Activated T-cell treated with anti-CD3 and anti-CD28 coated beads, Interleukin-2, amount 50 U/mL, for 72 hours (primary cell): ENCODE measurements around the gene FGFR3. TPM values are rescaled to one million over a fixed set of nuclear protein-coding genes. Genes with fewer than 3 reads are reported as not detected.
"Not testable (repeated sequence)": the region's sequence is repeated elsewhere in the genome, so short reads cannot be mapped to it uniquely, and the experiment has no call there.

Experiments used
- ATAC-seq, 2 donors: fragments of 150-1000 bp; cut with Tn5 transposase; replicated peaks in 1 of 2; 2 replicates each; pipeline ENCODE4 v1.10.0; 2021; ENCODE audit warnings: moderate library complexity in 2 of 2, mild to moderate bottlenecking in 1 of 2
- DNase-seq, 2 donors: peaks; one replicate each; pipeline ENCODE4 v3.0.0; 2021 to 2022; ENCODE audit warnings: mixed read lengths in 1 of 2
- H3K27ac Mint-ChIP-seq: one replicate; pipeline ENCODE4 v1.8.0; 2022; ENCODE audit warnings: mild to moderate bottlenecking, moderate library complexity, mixed read lengths
- H3K27me3 Mint-ChIP-seq: one replicate; pipeline ENCODE4 v1.8.0; 2022; ENCODE audit warnings: low read depth, mixed read lengths
- H3K36me3 Mint-ChIP-seq, 2 donors: one replicate each; pipeline ENCODE4 v1.8.0; 2022; ENCODE audit warnings: mixed read lengths in 2 of 2, mild to moderate bottlenecking in 1 of 2; ENCODE audit not compliant: insufficient read depth in 2 of 2
- H3K4me1 Mint-ChIP-seq: one replicate; pipeline ENCODE4 v1.8.0; 2022; ENCODE audit warnings: low read depth, mixed read lengths
- H3K4me3 Mint-ChIP-seq, 2 donors: one replicate each; pipeline ENCODE4 v1.8.0; 2022; ENCODE audit warnings: mild to moderate bottlenecking in 2 of 2, mixed read lengths in 2 of 2, moderate library complexity in 2 of 2
- H3K9me3 Mint-ChIP-seq, 2 donors: one replicate each; pipeline ENCODE4 v1.8.0; 2022; ENCODE audit warnings: mixed read lengths in 2 of 2
- total RNA-seq, 2 donors: library from RNA; stranded (reverse); gene quantifications; one replicate each; pipeline ENCODE4 v1.2.3, GENCODE V29; 2022

FGFR3 gene
- total RNA-seq, 2 donors from 2014 or later, result 0.36 TPM; not detected in 1

- Mint-ChIP-seq H3K36me3 (peaks cover 3 to 19% of the 10 kb centered on the region in 2 donors), H3K27ac (peak overlapping the region; percentile 69), H3K27me3 (no peaks in the 10 kb centered on the region), H3K4me1 (peaks cover 10% of the 10 kb centered on the region), H3K4me3 (no peak overlapping the region), H3K9me3 (no peaks in the 10 kb centered on the region)
- DNase-seq (no peak), ATAC-seq (no peak)
Measured at GRCh38 chr4:1834047-1834775, 41.1 kb downstream of the FGFR3 start.

- DNase-seq, H3K27me3 Mint-ChIP-seq, H3K9me3 Mint-ChIP-seq, H3K27ac Mint-ChIP-seq, H3K4me3 Mint-ChIP-seq, ATAC-seq, H3K4me1 Mint-ChIP-seq: not testable (repeated sequence)
- peaks cover 0 to 12% of the 10 kb centered on the region in 2 donors for H3K36me3 Mint-ChIP-seq
Measured at GRCh38 chr4:1835836-1836235, 42.7 kb downstream of the FGFR3 start.

GRCh38 chr4:1836650-1837049, 43.6 kb downstream of the FGFR3 start:
- H3K27ac Mint-ChIP-seq, result no peak overlapping the region
- ATAC-seq, result no peak
- no peak for DNase-seq
- H3K36me3 Mint-ChIP-seq, result peaks cover 0 to 14% of the 10 kb centered on the region in 2 donors
- no peak overlapping the region for H3K4me3 Mint-ChIP-seq
- H3K9me3 Mint-ChIP-seq, result no peaks in the 10 kb centered on the region
- peaks cover 5% of the 10 kb centered on the region for H3K4me1 Mint-ChIP-seq
- H3K27me3 Mint-ChIP-seq, result no peaks in the 10 kb centered on the region

GRCh38 chr4:1837069-1837468, 44.0 kb downstream of the FGFR3 start:
- Mint-ChIP-seq H3K9me3 (no peaks in the 10 kb centered on the region), H3K4me3 (no peak overlapping the region), H3K27ac (no peak overlapping the region), H3K27me3 (no peaks in the 10 kb centered on the region), H3K4me1 (peaks cover 5% of the 10 kb centered on the region), H3K36me3 (peaks cover 0 to 11% of the 10 kb centered on the region in 2 donors)
- DNase-seq (no peak), ATAC-seq (no peak)

GRCh38 chr4:1839282-1839681, 46.2 kb downstream of the FGFR3 start:
- Mint-ChIP-seq H3K36me3 (peaks cover 0 to 15% of the 10 kb centered on the region in 2 donors), H3K27me3 (no peaks in the 10 kb centered on the region), H3K4me1 (peaks cover 1% of the 10 kb centered on the region), H3K4me3 (no peak overlapping the region), H3K27ac (no peak overlapping the region), H3K9me3 (no peaks in the 10 kb centered on the region)
- ATAC-seq (no peak), DNase-seq (no peak)

GRCh38 chr4:1841201-1841886, 48.3 kb downstream of the FGFR3 start:
- DNase-seq (no peak), ATAC-seq (no peak)
- Mint-ChIP-seq H3K27ac (no peak overlapping the region), H3K27me3 (no peaks in the 10 kb centered on the region), H3K4me1 (no peaks in the 10 kb centered on the region), H3K9me3 (no peaks in the 10 kb centered on the region), H3K4me3 (no peak overlapping the region), H3K36me3 (peaks cover 0 to 15% of the 10 kb centered on the region in 2 donors)

GRCh38 chr4:1841887-1842210, 48.8 kb downstream of the FGFR3 start:
- H3K27me3 Mint-ChIP-seq, result no peaks in the 10 kb centered on the region
- ATAC-seq, result no peak

GRCh38 chr4:1842339-1842895, 49.3 kb downstream of the FGFR3 start:
- DNase-seq (no peak), ATAC-seq (no peak)
- H3K27me3 Mint-ChIP-seq, result no peaks in the 10 kb centered on the region
- no peak overlapping the region for H3K27ac Mint-ChIP-seq
- H3K36me3 Mint-ChIP-seq, result peaks cover 1 to 22% of the 10 kb centered on the region in 2 donors
- no peaks in the 10 kb centered on the region for H3K9me3 Mint-ChIP-seq
- H3K4me3 Mint-ChIP-seq, result no peak overlapping the region
- no peaks in the 10 kb centered on the region for H3K4me1 Mint-ChIP-seq

More at GRCh38 chr4:1841887-1842210, 48.8 kb downstream of the FGFR3 start:
- H3K4me1 Mint-ChIP-seq, result no peaks in the 10 kb centered on the region
- DNase-seq, result no peak
- no peak overlapping the region for H3K27ac Mint-ChIP-seq
- H3K4me3 Mint-ChIP-seq, result no peak overlapping the region
- no peaks in the 10 kb centered on the region for H3K9me3 Mint-ChIP-seq
- peaks cover 0 to 17% of the 10 kb centered on the region in 2 donors for H3K36me3 Mint-ChIP-seq

- no peaks in the 10 kb centered on the region for H3K9me3 Mint-ChIP-seq
- no peak for ATAC-seq
- H3K27ac Mint-ChIP-seq, result no peak overlapping the region
- no peak overlapping the region for H3K4me3 Mint-ChIP-seq
- H3K4me1 Mint-ChIP-seq, result no peaks in the 10 kb centered on the region
- no peak for DNase-seq
- H3K36me3 Mint-ChIP-seq, result peaks cover 1 to 22% of the 10 kb centered on the region in 2 donors
- no peaks in the 10 kb centered on the region for H3K27me3 Mint-ChIP-seq
Measured at GRCh38 chr4:1842993-1843448, 49.9 kb downstream of the FGFR3 start.

GRCh38 chr4:1843852-1844251, 50.8 kb downstream of the FGFR3 start:
- Mint-ChIP-seq H3K36me3 (peaks cover 1 to 22% of the 10 kb centered on the region in 2 donors), H3K27me3 (no peaks in the 10 kb centered on the region), H3K4me1 (no peaks in the 10 kb centered on the region), H3K4me3 (no peak overlapping the region), H3K27ac (no peak overlapping the region), H3K9me3 (no peaks in the 10 kb centered on the region)
- DNase-seq, result no peak
- no peak for ATAC-seq

- not testable (repeated sequence) for H3K4me3 Mint-ChIP-seq, H3K27me3 Mint-ChIP-seq, DNase-seq, H3K27ac Mint-ChIP-seq, H3K9me3 Mint-ChIP-seq, H3K4me1 Mint-ChIP-seq, ATAC-seq
- peaks cover 1 to 18% of the 10 kb centered on the region in 2 donors for H3K36me3 Mint-ChIP-seq
Measured at GRCh38 chr4:1844618-1845017, 51.5 kb downstream of the FGFR3 start.

- no peaks in the 10 kb centered on the region for H3K27me3 Mint-ChIP-seq
- H3K27ac Mint-ChIP-seq, result no peak overlapping the region
- no peak overlapping the region for H3K4me3 Mint-ChIP-seq
- no peak for ATAC-seq
- H3K9me3 Mint-ChIP-seq, result no peaks in the 10 kb centered on the region
- no peak for DNase-seq
- H3K36me3 Mint-ChIP-seq, result peaks cover 1 to 13% of the 10 kb centered on the region in 2 donors
- peaks cover 9% of the 10 kb centered on the region for H3K4me1 Mint-ChIP-seq
Measured at GRCh38 chr4:1846580-1846979, 53.5 kb downstream of the FGFR3 start.

- Mint-ChIP-seq H3K9me3 (no peaks in the 10 kb centered on the region), H3K27me3 (no peaks in the 10 kb centered on the region), H3K36me3 (peaks cover 4 to 10% of the 10 kb centered on the region in 2 donors), H3K27ac (no peak overlapping the region), H3K4me1 (peaks cover 41% of the 10 kb centered on the region), H3K4me3 (no peak overlapping the region)
- DNase-seq (no peak), ATAC-seq (no peak)
Measured at GRCh38 chr4:1850276-1850675, 57.2 kb downstream of the FGFR3 start.
